ENCODE data around the gene SCN2A. TPM values are rescaled to one million over a fixed set of nuclear protein-coding genes. Genes with fewer than 3 reads are reported as not detected.

Gene SCN2A
- total and polyA plus RNA-seq, 2 of the 4 experiments (the other 2 are of a cell fraction): 0.24 to 0.54 TPM

DNA sequence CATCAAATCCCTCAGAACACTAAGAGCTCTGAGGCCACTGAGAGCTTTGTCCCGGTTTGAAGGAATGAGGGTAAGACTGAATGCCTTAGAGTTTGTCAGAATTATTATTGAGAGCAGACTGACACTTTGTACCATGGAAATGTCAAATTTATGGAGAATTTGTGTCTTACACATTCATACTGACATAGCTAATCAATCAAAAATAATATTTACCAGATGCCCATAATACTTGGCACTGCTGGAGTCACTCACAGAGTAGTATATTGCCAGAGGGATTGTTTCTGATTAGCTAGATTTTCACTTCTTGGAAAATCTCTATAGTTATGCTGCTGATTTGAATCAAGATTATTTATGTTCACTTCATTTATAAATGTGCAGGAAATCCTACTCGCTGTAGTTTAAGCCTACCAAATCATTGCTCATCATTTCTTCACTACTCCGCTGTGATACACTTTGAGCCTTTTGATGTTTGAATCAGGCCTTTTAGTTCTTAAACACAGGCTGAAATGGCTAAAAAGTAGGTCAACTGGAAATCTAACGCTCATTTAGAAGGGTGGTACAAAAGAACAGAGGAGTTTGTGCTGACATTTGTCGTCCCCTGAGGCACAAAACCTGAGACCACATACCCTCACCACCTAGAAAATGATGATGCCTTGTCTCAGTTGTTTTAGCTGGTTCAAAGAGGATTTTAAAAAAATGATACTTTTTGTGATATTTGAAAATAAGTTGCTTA lies 134.2 kb downstream of the SCN2A start:
- in situ Hi-C loops (cut with MboI; ENCODE audit: low sequenced_read_pairs) (no loop called here), intact Hi-C loops (cut with micrococcal nuclease) (no loop called here), dilution Hi-C loops (cut with HindIII; ENCODE audit: low sequenced_read_pairs, unreplicated experiment) (no loop called here)
- Histone ChIP-seq H2BK5ac (ENCODE audit: low read depth, low read length, poor library complexity, severe bottlenecking) (no peak overlapping the region), H2AFZ (replicated peaks; ENCODE audit: low read length, poor library complexity) (no peak overlapping the region), H3K23ac (ENCODE audit: low read depth, low read length) (no peak overlapping the region), H4K8ac (ENCODE audit: low read depth in 2 of 2, low read length in 2 of 2) (no peak overlapping the region), H3K79me1 (ENCODE audit: low read depth in 1 of 2, low read length in 2 of 2) (no peaks in the 10 kb centered on the region), H2BK20ac (ENCODE audit: low read depth, low read length) (no peak overlapping the region), H4K20me1 (ENCODE audit: insufficient read depth, low read length) (no peaks in the 10 kb centered on the region), H3K4me2 (ENCODE audit: low read depth, low read length) (no peak overlapping the region), H3K9me1 (ENCODE audit: insufficient read depth, low read length) (no peaks in the 10 kb centered on the region), H2AK5ac (ENCODE audit: low read depth, low read length) (no peak overlapping the region), H3K14ac (replicated peaks; ENCODE audit: low read depth, low read length) (no peak overlapping the region), H3K36me3 (ENCODE audit: control insufficient read depth, insufficient read depth, low read length) (no peaks in the 10 kb centered on the region), H3K4me3 (ENCODE audit: insufficient read depth, low read depth, low read length) (no peak overlapping the region), H3K4me1 (ENCODE audit: control insufficient read depth, insufficient read depth, low read length) (no peaks in the 10 kb centered on the region), H4K5ac (ENCODE audit: low read depth, low read length) (no peak overlapping the region), H2AK9ac (replicated peaks; ENCODE audit: low read depth, low read length, poor library complexity) (no peak overlapping the region), H4K91ac (ENCODE audit: insufficient read depth, low read depth, low read length) (no peak overlapping the region), H3K9me3 (ENCODE audit: control insufficient read depth, insufficient read depth, low read length) (no peaks in the 10 kb centered on the region), H3K9ac (ENCODE audit: low read depth, low read length) (no peak overlapping the region), H3K56ac (ENCODE audit: extremely low read depth, insufficient read depth, low read length) (no peak overlapping the region), H3K18ac (ENCODE audit: low read depth, low read length) (no peak overlapping the region), H3K4ac (ENCODE audit: low read depth, low read length) (no peak overlapping the region), H2BK15ac (ENCODE audit: low read depth, low read length) (no peak overlapping the region), H3K27me3 (ENCODE audit: control insufficient read depth, insufficient read depth, low read length) (no peaks in the 10 kb centered on the region), H2BK120ac (ENCODE audit: low read depth, low read length) (no peak overlapping the region), H3K27ac (ENCODE audit: insufficient read depth, low read length) (no peak overlapping the region)
- no peak for ATAC-seq (ENCODE audit: low read depth)
- POLR2A ChIA-PET (ENCODE audit: unreplicated experiment): no interaction called here
- DNase-seq: no peak
- CTCF ChIA-PET: no interaction called here
- TF ChIP-seq RFX5 (IDR thresholded peaks at IDR 0.05; ENCODE audit: low read depth, low read length): no peak
- no peak for TF ChIP-seq NFE2L2 (IDR thresholded peaks at IDR 0.05; ENCODE audit: low read depth, low read length)
- TF ChIP-seq RCOR1 (IDR thresholded peaks at IDR 0.05; ENCODE audit: insufficient replicate concordance, low read length): no peak
- no peak for TF ChIP-seq MAFK (IDR thresholded peaks at IDR 0.05; ENCODE audit: low read depth, low read length)
- TF ChIP-seq RAD21 (IDR thresholded peaks at IDR 0.05; ENCODE audit: low read length): no peak
- no peak for TF ChIP-seq MAZ (IDR thresholded peaks at IDR 0.05; ENCODE audit: borderline replicate concordance, low read depth, low read length)
- TF ChIP-seq, protein P1, sequence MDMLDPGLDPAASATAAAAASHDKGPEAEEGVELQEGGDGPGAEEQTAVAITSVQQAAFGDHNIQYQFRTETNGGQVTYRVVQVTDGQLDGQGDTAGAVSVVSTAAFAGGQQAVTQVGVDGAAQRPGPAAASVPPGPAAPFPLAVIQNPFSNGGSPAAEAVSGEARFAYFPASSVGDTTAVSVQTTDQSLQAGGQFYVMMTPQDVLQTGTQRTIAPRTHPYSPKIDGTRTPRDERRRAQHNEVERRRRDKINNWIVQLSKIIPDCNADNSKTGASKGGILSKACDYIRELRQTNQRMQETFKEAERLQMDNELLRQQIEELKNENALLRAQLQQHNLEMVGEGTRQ (IDR thresholded peaks at IDR 0.05; ENCODE audit: low read depth, low read length): no peak
- no TSS peak for BruUV-seq (replicated peaks)
- whole genome bisulfite sequencing, 2 experiments (ENCODE audit: extremely low coverage in 2 of 2, insufficient read length in 1 of 2): no CpG with 5 or more reads among the region's 5 CpGs
